ENCODE measurements around the gene CNTN4.

Gene CNTN4

DNA sequence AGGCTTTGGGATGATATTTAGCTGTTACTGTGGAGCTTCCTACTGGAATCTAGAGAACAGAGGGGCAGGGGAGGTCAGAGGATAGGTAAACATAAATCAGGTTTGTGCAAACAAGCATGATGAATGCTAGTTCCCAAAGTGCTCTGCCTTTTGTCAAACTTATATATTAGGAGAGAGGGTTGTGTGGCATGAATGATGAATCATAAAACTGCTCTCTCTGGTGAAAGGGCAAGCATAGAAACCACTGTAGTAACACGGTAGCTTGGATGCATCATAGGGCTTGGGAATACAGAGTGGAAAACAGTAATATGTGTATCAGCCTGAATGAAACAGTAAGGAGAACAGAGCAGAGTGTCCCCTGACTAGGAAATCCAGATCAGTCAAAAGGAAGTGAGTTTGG is 524.8 kb downstream of the CNTN4 start:
- DNase-seq, result no peak

- no peak for DNase-seq
Measured at GRCh38 chr3:2628117-2628516, 529.5 kb downstream of the CNTN4 start.

GRCh38 chr3:2635511-2635910 is 536.8 kb downstream of the CNTN4 start:
- no peak for DNase-seq

DNA sequence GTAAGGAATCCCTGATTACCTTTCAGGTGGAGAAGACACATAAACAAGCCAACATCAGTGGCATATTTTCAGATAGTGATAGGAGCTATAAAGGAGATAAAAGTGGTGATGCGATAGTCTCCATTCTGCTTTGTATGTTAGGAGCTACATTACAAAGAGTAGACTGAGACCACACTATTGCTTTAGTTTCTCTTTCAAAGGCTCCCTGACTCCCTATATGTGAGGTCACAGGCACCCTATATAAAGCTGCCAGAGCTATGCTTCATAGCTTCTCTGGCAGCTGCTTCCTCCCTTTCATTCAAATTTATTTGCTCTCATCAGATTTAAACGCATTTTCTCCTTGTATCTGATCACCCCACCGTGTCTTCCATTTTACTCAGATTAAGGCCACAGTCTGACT is 544.9 kb downstream of the CNTN4 start:
- DNase-seq, result no peak

- no peak for DNase-seq
Measured at GRCh38 chr3:2645001-2645400, 546.3 kb downstream of the CNTN4 start.

GRCh38 chr3:2650746-2651145 is 552.1 kb downstream of the CNTN4 start:
- DNase-seq, result no peak

GRCh38 chr3:2652386-2652785 is 553.7 kb downstream of the CNTN4 start:
- no peak for DNase-seq

DNA sequence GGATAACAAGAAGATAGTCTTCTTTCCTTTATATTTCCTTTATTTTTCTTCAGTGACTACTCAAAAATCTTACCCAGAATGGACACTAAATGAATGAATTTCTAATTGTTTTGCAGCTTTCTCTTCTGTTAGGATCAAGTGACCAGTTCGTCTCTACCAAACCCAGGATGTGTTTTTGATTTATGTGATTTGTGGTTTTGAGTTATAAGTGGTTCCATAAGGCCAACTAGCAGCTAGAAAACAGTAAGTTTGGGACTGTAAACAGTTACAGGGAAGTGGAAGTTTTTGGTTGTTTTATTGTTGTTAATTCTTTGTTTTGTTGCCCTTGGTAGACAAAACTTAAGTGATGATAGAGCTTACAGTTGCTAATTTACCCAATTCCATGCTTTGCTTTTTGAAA is 555.0 kb downstream of the CNTN4 start:
- DNase-seq, result no peak

DNA sequence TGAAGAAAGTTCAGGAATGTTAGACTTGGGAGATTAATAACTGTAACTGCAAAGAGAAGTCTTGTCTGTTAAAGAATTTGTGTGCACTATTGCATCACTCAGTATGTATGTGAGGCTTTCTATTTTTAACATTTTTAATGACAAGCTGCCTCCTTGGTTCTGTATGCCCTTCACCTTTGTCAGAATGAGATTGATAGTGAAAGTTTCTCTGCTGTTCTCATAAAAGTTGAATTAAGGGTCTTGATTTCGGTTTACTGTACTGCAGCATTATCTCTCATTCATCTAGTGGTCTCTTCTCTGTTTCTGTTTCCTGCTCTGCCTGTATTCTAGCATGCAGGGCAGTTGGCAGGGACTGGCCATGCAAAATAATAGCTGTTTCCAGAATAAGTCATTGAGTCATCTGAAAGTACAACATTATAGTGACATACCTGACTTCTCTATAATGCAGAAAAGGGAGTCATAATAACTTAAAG is 556.6 kb downstream of the CNTN4 start:
- no peak for DNase-seq

DNA sequence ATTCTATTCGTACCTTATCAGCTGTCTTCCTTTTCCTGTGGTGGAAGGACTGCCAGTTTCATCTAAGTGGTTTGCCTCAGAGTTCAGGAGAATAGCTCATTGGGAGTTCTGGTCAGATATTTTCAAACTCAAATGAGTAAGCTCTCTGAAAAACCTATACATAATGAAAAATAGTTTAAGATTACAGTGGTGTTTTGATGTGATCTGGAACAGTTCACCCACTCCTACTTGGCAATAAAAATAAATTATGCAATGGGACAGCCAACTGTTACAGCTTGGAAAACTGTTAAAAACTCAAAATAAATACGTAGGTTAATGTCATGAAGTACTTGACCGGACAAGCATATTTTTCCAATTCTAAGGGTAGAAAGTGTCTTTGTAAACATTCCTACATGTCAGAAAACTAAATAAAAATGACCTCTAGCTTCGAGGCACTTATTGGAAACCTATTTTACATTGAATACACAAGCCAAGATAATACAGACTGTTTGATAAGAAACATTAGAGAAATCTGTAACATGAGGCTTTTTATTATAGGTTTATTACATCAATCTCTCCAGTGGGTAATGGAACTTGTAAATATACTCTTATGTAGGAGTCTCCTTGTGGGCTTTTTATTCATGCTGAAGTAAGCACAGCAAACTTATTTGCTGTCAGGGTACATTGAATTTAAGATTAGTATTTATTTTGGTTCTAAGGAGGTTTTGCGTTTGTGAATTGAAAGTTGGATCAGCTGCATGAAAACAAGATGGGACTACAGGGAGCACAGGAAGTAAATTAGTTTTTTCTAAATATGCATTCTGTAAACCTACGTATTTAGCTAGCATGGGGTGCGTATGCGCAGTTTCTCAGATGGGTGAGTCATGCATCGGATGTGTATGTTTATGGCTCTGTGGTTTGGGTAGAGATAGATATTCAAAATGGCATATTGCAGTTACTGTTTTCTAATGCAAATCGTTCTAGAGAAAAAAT is 558.4 kb downstream of the CNTN4 start:
- DNase-seq, result no peak

DNA sequence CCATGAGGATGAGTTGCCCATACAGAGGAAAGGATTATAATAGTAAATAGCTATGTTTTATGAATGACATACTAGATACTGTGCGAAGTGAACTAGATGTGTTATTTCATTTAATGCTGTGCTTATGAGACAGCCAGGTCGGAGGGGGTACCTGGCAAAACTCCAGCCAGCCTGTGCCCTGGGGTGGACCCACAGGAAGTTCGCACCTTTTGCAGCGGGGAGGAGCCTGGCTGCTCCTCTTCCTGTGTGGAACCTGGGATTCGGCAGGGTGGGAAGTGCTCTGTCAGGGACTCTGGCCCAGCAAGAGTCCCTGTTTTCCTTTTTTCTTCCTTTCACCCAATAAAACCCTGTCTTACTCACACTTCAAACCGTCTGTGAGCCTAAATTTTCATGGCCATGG is 559.3 kb downstream of the CNTN4 start:
- no peak for DNase-seq

GRCh38 chr3:2659896-2660295 is 561.2 kb downstream of the CNTN4 start:
- DNase-seq, result no peak

DNA sequence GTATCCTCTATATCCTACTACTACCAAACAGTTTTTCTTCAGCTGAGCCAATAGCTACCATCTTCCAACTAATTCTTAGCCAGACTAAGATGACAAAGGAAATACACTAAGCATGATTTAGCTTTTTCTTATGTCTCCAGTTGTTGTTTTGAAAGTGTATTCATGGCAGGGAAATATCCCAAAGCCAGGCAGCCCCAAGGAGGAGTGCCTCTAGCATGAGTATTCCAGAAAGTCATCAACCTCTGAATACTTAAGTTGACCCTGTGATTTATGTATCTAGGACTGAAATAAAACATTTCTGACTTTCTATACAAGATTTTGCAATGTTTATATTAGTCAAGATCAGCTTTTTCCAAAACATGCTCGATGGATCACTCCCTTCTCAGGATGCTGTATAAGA is 562.4 kb downstream of the CNTN4 start:
- DNase-seq, result no peak

- DNase-seq, result no peak
Measured at GRCh38 chr3:2677501-2677900, 578.8 kb downstream of the CNTN4 start.

DNA sequence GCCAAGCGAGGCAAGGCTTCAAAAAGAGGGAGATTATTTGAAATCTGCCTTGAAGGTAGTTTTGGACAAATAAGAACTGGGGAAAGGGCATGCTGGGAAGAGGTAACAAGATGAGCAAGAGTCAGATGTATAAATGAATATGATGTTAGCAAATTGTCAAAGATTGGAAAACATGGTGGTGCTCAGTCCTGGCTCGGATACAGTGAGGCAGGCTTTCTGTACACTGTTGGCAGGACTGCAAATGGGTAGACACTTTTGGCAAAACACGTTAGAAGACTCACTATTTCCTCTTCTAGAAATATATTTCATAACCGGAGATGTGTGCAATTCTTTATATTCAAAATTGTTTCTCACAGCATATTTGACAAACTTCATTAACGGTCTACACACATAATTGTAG is 581.6 kb downstream of the CNTN4 start:
- DNase-seq, result no peak

DNA sequence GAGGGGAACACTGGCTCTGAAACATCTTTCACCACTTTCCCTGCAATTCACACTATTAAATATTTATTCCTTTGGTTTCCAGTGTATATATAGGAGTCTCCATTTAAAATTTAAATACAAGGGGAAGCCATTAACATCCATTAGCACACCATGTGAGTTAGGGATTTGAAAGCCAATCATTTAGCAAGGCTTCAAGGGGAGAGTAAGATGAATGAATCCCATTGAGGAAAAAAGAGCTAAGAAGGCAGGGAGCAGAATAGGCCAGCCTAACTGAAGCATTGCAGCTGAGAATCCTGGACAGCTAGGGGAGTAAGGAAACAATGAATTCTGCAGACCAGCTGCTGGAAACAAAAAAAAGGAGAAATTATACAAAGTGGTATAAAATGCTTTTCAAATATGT is 585.4 kb downstream of the CNTN4 start:
- no peak for DNase-seq

GRCh38 chr3:2686816-2687502 is 588.3 kb downstream of the CNTN4 start:
- DNase-seq, result no peak

DNA sequence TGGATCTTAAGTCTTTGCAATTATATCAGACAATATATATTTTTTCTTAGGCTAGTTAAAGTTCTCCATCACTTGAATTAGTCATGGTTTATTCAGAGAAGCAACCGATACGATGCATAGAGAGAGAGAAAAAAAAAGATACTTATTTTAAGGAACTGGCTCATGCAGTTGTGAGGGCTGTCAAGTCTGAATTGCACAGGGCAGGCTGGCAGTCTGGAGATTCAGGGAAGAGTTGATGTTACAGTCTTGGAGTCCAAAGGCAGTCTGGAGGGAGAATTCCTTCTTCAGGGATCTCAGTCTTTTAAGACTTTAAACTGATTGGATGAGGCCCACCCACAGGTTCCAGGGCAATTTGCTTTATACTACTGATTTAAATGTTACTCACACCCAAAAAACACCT is 598.9 kb downstream of the CNTN4 start:
- no peak for DNase-seq

DNA sequence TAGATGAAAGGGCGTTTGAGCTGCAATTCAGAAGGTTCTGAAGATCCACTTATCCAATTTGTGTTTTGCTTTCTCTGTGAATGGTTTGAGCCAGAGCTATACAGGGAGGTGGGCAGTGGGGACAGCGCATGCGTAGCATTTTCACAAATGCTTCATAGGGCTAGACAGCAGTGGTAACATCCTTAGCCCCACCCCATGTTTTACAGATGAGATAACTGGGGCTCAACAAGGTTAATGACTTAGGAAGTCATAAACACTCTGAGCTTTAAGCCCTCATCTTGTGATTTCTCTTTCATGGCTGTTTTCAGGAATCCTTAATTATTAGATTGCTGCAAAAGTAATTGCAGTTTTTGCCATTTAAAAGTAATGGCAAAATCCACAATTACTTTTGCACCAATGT is 602.8 kb downstream of the CNTN4 start:
- DNase-seq, result no peak

GRCh38 chr3:2706144-2706835 is 607.6 kb downstream of the CNTN4 start:
- no peak for DNase-seq

- DNase-seq, result no peak
Measured at GRCh38 chr3:2706836-2707210, 608.2 kb downstream of the CNTN4 start.

DNA sequence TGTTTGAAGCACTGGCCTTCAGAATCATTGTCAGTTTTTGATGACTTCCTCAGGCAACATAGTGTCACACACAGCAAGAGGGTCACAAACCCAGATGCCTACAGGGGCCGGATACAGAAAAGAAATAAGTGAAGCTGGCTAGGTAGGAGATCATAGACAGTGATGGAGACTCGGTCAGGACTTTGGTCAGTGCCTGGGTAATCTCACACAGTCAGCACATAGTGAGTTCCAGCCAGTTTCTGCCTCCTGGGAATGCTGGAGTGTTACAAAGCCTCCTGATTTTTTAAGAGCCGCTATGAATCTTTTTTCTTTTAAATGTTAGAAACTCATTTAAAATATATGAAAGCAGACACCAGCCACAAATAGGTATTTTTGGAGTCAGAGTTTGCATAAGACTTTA is 612.4 kb downstream of the CNTN4 start:
- DNase-seq, result no peak

DNA sequence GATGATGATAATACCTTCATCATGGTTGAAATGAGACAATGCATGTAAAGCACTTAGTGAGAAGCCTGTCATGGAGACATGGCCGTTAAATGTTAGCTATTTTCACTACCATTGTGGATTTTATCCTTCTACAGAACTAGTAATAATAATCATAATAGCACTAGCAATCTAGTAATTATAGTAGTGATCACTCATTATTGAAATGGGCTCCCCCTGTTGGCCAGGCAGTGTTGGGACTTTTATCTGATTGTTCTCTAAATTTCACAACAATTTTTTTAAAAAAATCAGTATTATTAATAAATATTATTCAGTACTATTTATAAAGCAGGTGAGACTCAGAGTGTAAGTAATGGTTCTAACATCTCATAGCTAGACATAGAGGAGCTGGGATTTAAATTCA is 615.3 kb downstream of the CNTN4 start:
- DNase-seq, result no peak

- no peak for DNase-seq
Measured at GRCh38 chr3:2714834-2715233, 616.2 kb downstream of the CNTN4 start.
